GM18526 (cell line): ENCODE results near the gene SLC16A10.

Experiments
- POLR2A ChIP-seq: IDR thresholded peaks from 3 replicates; pipeline ENCODE4 v1.6.1; 2011; ENCODE audit not compliant: insufficient read length; ENCODE audit errors: extremely low read depth

SLC16A10 gene

DNA sequence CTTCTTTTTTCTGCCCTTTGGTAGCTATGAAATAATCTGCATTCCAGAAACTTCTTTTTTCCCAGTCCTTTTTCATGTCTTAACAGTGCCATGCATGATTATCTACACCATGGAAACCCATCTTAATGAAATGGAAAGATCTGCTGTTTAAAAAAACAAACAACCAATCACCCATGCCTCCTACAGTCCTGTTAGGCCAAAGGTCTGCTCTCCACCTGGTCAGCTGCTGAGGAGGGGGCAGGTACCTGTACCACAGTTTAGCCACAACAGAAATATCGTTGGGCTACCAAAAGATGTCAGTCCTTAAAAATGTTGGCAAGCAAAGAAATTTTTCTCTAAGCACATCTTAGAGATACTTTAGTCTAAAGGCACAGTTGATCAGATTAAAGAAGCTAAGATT is 112.6 kb downstream of the SLC16A10 start:
- TF ChIP-seq POLR2A, result no peak

DNA sequence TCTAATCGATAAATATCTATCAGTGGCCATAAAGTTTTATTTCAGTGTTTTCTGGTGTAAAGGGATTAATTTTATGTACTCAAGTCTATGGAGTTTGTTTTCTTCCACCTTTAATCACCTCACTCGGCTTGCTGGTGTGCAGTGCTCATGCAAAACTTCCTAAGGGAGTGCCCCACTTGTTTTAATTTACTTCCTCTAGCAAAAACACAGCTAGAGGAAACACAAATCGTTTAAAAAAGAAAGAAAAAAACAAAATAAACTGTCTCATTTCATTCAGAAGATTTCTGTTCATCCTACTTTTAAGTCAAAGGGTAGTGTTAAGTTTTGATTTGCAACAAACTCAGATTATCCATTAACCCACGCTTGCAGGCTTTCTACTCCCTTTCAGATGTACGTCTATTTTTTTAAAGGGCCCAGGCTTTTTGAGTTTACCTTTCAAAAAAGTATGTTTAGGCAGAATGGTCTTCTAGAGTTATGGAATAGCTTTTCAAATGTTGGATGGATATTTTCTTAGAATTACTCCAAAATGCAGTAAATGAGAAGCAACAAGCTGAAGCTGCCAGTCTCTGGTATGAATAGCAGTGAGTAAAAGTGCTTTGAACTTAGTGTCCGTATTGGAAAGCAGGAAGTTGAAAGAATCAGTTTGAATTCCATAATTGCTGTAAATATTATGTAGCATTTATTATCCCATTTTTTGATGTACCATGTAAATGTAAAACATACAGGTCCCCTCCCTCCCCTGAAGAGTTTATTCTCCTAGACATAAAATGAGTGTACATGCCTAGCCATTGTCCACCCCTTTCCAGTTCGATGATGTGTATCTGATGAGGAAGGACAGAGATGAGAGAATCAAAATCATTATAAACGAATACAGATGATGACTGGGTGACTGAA is 113.3 kb downstream of the SLC16A10 start:
- no peak for TF ChIP-seq POLR2A

DNA sequence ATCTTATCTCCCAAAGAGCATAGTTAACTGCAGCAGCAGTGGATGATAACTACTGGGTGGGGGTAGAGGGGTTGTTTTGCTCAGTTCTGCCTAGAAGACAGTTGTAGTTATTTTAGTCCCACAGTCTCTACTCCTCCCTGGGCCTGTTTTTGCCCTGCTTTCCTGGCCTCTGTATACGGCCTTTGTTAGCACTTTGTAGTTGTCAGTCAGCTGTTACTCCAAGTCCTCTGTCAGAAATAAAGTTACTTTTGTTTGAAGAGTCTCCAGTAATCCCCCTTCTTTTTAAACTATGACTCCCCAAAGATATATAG is 113.9 kb downstream of the SLC16A10 start:
- no peak for TF ChIP-seq POLR2A

DNA sequence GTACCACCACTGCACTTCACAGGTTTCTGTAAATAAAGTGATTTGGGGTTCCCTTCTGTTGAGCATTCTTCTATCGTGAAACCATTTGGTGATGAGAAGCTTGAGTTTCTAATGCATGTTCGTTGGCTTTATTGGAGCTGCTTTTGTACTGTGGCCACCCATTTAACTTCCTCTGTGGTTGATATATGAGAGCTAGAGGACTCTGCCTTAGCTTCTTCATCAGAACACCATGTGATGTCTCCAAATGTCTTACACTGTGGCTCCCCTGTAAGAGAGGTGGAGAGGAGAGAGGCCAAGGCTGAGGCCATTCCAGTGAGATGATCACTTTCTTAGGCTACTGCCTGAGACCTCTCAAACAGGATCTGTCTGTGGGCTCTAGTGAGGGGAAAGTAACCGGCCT is 114.5 kb downstream of the SLC16A10 start:
- TF ChIP-seq POLR2A, result no peak

DNA sequence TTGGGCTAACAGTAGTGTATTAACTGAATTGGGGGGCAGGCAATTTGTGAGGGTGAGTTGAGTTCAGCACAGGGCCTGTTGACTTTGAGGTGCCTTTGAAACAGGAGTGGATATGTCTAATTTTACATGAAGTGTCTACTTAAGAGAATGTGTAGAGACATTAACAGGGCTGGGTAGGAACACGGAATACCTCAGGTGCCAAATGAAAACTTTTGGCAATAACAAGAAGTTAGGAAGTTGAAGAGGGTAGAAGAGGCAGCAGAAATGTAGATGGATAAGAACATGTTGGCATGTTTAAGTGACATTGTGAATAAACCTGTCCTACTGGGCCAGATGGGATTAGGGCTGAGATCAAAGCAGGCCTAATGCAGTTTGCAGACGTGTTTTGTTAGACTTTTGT is 117.0 kb downstream of the SLC16A10 start:
- TF ChIP-seq POLR2A, result no peak

DNA sequence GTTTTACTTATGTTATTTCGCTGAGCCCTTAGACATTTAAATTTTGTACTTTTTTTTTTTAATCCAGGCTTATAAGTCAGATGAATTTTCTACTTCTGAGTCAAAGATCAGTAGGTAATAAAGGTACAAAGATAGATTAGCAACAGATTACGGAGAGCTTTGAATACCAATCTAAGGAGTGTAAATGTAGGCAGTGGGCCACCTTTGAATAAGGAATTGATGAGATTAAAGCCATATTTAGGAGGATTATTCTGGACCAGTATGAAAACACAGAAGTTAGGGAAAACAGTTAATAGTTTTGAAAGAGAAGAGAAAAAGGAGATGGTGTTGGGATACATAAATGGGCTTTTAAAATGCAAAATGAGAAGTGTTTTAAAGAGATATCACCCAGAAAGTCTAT is 117.6 kb downstream of the SLC16A10 start:
- TF ChIP-seq POLR2A, result no peak

DNA sequence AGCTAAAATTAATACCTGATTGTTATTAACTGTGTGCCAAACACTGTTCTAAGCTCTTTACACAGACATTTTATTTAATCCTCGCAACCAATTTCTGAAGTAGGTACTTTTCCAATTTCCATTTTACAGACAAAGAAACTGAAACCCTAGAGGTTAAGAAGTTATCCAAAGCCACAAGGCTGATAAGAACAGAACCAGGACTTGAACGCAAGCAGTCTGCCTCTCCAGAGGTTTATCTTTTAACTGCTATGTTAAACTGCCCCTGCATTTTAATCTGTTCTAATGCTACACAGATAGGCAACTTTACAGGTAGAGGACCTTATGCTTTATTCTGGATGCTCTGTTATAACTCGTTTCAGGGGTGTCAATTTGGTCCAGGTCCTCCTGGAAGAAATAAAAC is 118.2 kb downstream of the SLC16A10 start:
- TF ChIP-seq POLR2A, result no peak

DNA sequence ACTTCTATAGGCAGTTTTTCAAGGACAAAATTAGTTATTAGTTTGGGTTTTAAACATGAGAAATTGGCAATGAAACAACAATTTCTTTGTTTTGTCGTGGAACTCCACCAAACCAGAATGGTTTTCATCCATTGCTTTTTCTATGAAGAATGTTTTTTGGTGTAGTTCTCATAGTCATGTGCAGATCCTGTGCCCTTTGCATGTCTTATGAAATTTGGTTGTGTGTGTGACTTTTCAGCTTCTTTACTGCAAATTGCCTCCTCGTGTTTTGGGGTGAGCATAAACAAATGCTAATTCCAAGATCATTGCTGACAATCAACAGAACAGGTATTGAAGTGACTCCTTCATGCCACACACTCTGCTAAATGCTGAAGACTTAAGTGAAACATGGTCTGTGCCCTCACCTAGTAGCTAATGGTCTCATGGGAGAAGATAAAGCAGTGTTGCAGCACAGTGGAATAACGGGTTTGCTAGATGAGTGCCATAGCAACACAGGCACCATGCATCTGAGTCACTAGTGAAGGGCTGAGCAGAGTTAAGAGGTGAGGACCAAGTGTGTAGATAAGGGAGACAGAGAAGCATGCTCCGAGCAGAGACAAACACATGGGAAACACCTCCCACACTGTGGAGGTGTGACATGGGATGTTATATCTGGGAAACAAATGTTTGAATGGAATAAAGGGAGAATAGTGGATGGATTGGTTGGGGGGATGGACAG is 120.0 kb downstream of the SLC16A10 start:
- no peak for TF ChIP-seq POLR2A

DNA sequence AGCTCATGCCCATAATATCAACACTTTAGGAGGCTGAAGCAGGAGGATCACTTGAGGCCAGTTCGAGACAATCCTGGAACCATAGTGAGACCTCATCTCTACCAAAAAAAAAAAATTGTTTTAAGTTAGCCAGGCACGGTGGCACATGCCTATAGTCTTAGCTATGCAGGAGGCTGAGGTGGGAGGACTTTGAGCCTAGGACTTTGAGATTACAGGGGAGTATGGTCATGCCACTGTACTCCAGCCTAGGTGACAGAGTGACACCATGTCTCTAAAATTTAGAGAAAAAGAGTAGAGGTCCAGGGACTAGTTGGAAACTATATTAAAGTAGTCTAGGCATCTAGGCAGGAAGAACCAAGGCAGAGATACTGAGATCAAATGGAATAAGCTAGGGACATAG is 121.6 kb downstream of the SLC16A10 start:
- TF ChIP-seq POLR2A, result no peak

DNA sequence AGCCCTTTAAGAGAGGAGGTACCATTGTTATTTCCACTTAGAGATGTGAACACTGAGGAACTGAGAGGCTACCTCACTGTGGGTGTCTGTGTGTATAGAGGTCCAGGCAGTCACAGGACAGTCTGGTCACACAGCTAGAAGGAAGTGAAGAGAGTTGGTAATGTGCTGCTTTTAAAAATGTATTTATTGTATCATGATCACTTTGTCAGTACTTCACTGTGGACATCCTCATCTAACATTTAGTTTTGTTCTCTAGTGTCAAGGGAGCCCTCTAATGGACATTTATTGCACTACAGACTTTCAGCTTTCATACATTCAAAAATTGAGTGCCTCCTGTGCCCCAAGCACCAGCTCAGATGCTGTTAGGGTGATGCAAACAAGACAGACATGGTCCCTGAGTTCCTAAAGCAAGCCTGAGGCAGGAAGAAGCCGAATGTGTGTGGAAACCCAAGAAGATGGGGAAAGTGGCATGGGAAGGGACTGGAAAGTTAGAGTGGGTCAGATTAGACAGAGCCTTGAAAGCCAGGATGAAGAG is 123.0 kb downstream of the SLC16A10 start:
- TF ChIP-seq POLR2A, result no peak

DNA sequence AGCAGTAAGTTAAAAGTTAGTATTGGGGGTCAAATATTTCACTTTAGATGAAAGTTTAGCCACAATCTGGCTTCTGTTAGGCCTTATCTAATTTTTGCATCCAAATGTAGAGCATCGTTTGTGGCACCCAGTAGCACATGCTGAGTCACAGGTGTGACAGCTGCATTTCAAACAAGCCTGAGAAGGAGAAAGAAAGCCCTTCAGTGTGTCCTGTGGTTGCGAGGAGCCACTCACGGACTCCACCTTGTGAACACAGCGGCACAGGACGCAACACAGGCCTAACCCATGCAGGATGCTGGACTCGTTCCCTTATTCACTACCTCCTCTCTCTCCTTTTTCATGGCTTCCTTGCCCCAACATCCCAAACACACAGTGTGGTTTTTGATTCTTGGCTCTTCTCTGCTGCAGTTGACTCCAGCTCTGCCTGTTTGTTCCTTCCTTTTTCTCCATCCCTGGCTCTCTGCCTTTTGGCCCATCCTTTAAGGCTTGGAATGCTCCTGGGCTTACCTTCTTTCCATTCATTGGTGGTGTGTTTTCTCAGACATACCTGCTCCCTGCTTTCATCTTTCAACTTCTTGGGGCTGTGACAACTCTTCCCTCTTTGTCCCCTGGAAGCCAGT is 124.2 kb downstream of the SLC16A10 start:
- TF ChIP-seq POLR2A, result no peak

DNA sequence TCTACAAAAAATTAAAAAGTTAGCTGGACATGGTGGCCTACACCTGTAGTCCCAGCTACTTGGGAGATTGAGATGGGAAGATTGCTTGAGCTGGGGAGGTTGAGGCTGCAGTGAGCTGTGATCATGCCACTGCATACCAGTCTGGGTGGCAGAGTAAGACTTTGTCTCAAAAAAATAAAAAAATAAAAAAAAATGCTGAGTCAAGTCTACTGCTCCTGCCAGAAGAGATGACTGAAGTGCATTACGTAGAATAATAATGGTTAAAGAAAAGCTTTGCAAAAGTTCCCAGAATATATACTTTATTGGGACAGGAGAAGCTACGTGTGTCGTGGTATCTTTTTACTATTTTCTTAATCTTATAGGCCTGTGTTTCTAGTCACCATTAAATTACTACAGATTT is 125.3 kb downstream of the SLC16A10 start:
- no peak for TF ChIP-seq POLR2A

DNA sequence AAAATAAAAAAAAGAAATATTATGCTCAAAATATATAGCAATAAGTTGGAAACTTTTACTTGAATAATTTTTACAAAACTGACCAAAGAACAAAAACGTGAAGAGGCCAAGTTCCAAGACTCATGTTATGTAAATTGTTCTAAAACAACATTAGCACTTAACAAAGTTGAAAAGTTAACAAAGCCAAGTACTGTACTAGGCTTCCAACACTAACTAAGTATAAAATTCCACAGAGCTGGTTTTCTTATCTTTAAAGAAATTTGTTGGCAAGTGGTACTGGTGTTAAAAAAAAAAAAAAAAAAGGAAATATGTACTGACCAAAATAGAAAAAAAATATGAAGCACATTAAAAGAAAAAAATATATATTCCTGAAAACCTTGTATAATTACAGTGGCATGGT is 127.8 kb downstream of the SLC16A10 start:
- no peak for TF ChIP-seq POLR2A

DNA sequence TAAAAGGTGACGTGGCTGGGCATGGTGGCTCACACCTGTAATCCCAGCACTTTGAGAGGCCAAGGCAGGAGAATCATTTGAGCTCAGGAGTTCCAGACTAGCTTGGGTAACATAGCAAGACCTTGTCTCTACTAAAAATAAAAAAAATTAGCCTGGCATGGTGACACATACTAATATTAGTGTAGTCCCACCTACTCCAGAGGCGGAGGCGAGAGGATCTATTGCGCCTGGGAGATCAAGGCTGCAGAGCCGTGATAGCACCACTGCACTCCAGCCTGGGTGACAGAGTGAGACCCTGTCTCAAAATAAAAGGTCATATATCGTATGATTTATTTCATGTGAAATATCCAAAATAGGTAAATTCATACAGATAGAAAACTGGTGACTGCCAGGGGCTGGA is 132.5 kb downstream of the SLC16A10 start:
- TF ChIP-seq POLR2A, result no peak

DNA sequence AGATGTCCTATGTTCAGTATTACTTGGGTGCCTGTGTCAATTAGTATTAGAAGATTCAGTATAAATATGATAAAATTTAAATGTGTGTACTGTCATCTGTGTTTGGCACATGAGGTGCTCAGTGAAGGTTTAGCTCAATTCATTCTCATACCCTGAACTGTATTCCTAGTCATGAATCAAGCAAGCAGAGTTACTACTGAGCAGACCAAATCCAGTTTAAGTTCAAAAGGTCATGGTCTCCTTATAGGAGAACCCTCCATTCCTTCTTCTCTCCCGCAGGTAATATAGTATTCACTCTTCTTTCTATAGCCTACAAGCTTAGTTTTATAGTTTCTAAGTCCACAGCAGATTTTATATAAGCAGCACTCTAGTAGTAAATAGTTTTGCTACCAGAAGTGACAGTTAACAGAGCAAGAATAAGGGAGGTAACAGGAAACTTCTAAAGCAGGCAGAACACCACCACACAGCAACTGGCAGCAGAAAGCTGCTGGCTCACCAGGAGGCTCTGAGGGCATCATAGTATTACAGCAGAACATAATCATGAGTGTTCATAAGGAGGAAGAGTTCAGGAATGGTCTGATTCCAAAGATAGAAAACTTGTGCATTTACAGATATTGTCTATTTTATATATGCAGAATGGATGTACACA is 133.2 kb downstream of the SLC16A10 start:
- no peak for TF ChIP-seq POLR2A
